ENCODE data around the gene ATXN3.

The ATXN3 gene

DNA sequence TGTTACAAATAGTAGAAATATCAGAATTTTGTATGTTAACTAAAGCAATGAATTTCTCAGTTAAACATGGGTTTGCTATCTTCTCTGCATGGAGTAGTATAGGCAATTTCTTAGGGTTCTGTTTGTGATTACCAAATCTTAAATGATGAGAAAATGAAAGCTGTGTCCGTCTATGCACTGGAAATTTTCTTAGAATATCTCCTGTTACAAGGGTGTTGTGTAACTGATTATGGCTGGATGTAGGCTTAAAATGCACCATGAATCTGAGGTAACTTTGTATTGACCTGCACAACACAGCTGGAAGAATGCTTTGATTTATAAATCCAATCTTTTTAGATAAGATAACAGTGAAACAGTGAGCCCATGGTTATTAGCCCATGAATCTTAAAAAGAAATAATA, 84.3 kb downstream of the ATXN3 start:
- DNase-seq: no peak
- in situ Hi-C loops (cut with HindIII; ENCODE audit: low pct_ligation_motif_present, low pct_unique_long_range_greater_than_20kb, low sequenced_read_pairs): no loop called here

DNA sequence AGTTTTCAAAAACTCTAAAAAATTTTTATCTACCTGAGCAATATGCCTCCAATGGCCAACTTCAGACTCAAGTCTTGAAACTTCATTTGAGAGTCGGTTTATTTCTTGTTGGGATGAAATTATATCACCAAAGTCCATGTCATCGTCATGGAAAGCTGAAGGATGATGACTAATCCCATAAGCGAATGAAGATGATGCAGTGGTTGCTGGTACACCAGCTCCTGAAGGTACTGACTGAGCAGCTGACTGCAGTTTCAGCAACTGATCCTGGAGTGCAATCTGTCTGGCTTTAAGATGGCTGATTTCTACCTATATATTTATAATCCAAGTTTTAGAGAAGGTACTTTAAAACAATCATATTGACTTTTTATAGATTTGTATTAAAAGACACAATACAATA, 84.9 kb downstream of the ATXN3 start:
- in situ Hi-C loops (cut with HindIII; ENCODE audit: low pct_ligation_motif_present, low pct_unique_long_range_greater_than_20kb, low sequenced_read_pairs): no loop called here
- DNase-seq: no peak

DNA sequence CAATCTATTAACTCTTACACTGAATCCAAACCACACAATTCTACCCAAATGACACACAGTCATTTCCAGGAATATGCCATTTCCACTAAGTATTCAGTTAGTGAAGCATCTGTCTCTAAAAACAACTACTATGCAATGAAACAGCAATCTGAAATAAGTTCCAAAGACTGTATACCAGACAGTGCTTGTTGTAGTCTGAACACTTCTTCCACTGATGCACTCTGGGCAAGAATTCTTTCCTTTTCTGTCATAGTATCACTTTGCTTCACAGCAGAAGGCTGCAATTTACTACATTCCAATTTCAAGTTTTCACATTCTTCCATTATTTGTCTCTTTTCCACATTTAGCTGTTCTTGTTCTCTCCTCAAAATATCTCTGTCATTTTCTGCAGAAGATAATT, 92.3 kb downstream of the ATXN3 start:
- in situ Hi-C loops (cut with HindIII; ENCODE audit: low pct_ligation_motif_present, low pct_unique_long_range_greater_than_20kb, low sequenced_read_pairs): no loop called here
- DNase-seq: no peak

DNA sequence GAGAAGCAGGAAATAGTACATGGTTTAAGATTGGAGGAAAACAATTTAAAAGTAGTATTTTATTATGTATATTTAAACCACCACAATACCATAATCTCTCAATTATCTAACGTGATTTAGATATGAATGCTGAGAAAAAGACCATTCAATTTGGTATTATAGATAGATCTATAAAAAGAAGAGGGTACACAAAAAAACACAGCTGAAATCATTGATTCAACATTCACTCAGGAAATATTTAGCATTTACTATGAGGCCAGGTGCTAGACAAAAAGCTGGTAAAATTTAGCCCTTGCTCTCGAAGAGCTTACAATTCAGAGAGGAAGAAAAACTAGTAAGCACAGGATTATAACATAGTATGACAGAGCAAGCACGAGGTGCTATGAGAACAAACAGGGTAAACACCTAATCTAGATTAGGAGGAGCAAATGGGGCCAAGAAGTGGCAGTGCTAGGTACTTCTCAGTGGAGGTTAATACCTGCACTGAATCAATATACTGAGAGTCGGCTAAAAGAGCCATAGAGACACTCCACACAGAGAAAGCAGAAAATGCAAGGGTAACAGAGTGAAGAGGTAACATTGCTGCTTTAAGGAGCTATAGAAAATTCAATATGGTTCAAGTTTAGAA, 94.1 kb downstream of the ATXN3 start:
- no peak for DNase-seq
- in situ Hi-C loops (cut with HindIII; ENCODE audit: low pct_ligation_motif_present, low pct_unique_long_range_greater_than_20kb, low sequenced_read_pairs): no loop called here

GRCh38 chr14:92010644-92011043, 95.7 kb downstream of the ATXN3 start:
- DNase-seq: no peak
- in situ Hi-C loops (cut with HindIII; ENCODE audit: low pct_ligation_motif_present, low pct_unique_long_range_greater_than_20kb, low sequenced_read_pairs): no loop called here

GRCh38 chr14:92009604-92010003, 96.8 kb downstream of the ATXN3 start:
- no peak for DNase-seq
- in situ Hi-C loops (cut with HindIII; ENCODE audit: low pct_ligation_motif_present, low pct_unique_long_range_greater_than_20kb, low sequenced_read_pairs): no loop called here

All from ACHN (cell line).